T1000 (cell line): ENCODE data around the gene GRK1.

Experiments
- DNase-seq: peaks from one replicate; lab custom pipeline; 2025; ENCODE audit warnings: mixed read lengths; lab: John Stamatoyannopoulos, UW

GRK1 gene

DNA sequence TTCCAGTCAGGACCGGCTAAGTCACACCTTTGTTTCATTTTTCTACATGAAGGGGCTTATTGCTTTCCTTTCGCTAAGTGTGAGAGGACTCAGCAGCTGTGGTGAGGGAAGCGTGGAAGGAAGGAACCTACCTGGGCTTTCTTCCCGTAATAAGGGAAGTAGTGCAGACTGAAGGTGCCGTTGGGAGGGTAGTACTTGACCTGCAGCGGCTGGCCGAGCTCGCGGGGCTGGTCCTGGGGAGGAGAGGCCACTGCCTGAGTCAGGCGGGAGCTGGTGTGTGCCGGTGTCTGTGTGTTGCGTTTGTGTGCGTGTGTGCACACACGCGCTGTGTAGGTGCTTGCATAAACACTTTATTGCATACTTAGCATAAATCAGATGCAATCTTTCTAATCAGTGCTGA, 16.7 kb upstream of the GRK1 start:
- DNase-seq, result no peak

- DNase-seq, result no peak
These were observed 16.3 kb upstream of the GRK1 start for GRCh38 chr13:113650731-113651148.

- DNase-seq, result no peak
These were observed 15.3 kb upstream of the GRK1 start for GRCh38 chr13:113651511-113652403.

- no peak for DNase-seq
These were observed 14.4 kb upstream of the GRK1 start for GRCh38 chr13:113652404-113653263.

GRCh38 chr13:113653264-113654174, 13.5 kb upstream of the GRK1 start:
- DNase-seq, result no peak

GRCh38 chr13:113654175-113654560, 12.9 kb upstream of the GRK1 start:
- no peak for DNase-seq

DNA sequence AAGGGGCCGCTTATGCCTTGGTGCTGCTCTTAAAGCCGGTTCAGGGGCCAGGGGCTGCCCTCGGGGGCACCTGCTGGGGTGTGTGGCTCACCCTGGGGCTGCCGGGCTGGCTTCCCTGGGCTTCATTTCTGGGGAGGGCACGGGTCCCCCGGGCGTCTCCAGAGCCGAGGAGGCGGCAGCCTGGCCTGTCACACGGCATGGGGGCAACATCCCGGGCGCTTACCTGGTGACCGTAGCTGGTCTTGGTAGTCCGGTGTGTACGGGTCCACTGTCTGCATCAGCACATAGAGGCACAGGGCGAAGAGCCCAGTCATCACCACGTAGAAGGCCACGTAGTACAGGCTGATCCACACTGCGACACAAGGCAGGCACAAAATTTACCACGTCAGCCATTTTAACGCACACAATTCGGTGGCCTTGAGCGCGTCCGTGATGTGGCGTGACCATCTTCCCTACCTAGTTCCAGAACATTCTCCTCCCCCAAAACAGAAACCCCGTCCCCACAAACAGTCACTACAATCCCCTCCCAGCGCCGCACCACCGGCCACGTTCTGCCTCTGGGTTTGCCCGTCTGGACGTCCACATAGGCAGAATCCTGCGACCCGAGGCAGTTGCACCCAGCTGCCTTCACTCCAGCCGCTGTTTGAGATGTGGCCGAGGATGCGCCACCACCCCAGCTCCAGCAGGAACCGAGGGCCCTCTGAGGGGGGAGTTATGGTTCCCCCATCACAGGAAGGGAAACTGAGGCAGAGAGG, 12.3 kb upstream of the GRK1 start:
- no peak for DNase-seq

DNA sequence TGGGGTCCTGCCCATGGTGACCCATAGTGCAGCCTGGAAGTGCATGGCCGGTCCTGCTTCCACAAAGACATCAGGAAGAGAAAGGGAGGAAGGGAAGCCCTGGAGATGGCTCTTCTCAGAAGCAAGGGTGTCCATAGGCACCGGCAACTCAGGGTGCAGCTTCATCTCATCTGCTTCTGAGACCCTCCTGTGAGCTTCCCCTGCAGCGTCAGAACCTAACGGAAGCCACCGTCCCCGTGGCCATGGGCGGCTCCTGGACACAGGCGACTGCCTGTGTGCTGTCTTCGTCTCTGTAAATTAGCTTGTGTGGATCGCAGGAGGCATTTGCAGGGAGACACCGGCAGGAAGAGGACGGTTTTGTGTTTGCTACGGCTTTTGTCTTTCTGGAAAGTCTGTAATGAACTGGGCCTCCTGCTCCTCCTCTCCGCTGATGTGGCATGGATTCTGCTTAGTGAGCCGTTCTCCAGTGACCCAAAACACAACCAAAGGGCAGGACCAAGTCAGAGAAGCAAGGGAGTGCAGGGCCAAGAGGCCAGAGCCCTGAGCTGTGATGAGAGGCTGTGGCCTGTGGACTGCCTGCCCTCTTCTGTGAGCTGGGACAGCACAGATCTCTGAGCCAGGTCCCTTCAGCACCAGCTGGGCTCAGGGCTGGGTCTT, 11.5 kb upstream of the GRK1 start:
- no peak for DNase-seq

- DNase-seq, result no peak
These were observed 10.9 kb upstream of the GRK1 start for GRCh38 chr13:113656003-113656588.

DNA sequence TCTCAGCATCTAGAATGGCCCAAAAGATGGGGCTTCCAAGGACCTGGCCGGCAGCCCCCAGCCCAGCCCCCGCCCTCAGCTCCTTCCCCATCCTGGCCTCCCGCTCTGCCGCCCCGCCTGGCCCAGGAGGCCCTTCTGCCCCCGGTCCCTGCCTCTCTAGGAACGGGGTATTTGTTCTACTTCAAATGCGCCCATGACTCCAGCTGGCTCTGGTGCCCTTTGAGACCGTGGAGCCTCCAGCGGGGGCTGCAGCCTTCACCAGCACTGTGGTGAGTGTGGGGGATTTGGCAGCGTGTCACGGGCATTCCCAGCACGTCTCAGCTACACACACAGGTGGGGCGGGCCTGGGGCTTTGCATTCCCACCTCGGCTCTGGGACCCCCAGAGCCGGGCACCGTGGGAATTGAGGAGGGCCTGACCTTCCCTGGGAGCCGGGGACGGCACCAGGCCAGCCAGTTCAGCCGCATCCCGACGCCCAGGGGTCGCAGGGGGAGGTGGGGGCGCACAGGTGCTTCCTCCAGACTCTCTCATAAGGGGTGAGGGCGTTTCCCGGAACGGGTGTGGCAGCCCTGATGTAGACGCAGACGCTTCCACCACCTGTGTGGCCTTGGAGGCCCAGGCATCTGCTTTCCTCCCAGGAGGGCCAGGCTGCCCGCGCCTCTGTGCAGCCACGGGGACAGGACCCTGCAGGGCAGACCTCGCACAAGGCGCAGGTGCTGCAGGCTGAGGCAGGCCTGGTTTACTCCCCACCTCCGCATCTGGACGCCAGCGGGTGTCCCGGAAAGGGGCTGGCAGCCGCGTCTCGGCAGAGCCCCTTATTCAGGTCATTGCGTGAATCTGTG, 10.0 kb upstream of the GRK1 start:
- no peak for DNase-seq

DNA sequence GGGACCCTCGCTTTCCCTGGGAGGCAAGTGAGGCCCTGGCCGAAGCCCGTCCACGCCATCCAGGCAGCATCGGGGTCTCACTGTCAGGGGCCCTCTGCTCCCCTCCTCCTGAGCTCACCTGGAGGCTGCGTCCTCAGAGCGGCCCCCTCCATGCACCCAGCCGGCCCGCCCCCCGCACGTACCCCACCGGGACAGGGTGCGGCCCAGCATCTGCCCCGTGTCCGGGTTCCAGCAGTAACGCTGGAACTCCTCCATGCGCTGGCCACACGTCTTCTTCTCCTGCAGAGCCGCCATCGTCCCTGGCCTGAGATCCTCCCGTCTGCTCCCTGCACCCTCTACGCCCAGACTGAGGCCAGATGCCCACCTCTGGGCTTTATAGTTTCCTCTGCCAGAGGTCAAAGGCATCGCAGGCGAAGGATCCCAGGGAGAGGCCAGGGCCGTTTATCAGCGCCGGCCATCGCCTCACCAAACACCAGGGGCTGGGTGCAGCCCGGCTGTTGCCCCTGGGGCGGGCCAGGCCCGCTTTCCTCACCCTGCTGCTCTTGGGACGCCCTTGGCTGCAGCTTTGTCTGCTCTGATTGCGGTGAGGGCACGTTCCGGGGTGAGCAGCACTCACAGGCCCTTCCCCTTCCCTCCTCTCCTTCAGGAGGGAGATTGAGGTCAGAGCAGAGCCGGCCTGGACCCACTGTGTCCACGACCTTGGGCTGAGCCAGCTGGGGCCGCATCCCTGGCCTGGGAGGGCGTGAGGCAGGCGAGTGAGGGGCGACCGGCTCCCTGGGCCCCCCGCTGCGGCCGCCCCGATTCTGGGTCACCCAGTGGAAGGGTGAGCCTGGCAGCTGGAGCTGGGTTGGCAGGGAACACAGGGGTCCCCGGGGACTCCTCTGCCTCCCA, 8.9 kb upstream of the GRK1 start, which contains the start of gene ATP4B:
TSS of gene ATP4B (minus strand) at position 348 of the 891 bp plus-strand sequence. CDS start at position 294, 54 bp downstream.
- DNase-seq, result no peak

GRCh38 chr13:113658836-113659235, 8.2 kb upstream of the GRK1 start:
- no peak for DNase-seq

DNA sequence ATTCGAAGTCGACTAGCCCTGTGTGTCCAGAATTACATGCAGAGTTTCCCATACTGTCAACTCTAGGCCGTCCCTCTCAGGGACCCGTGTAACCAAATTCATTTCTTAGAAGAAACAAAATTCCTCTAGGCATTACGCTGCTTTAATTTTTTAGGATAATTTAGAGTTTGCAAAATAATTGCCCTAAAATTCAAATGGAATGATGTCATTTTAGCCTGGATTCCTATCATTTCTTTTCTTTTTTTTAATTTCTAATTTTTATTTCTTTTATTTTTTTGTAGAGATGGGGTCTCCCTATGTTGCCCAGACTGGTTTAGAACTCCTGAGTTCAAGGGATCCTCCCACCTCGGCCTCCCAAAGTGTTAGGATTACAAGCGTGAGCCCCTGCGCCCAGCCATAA, 7.7 kb upstream of the GRK1 start:
- no peak for DNase-seq

GRCh38 chr13:113660066-113660465, 7.0 kb upstream of the GRK1 start:
- DNase-seq, result no peak

DNA sequence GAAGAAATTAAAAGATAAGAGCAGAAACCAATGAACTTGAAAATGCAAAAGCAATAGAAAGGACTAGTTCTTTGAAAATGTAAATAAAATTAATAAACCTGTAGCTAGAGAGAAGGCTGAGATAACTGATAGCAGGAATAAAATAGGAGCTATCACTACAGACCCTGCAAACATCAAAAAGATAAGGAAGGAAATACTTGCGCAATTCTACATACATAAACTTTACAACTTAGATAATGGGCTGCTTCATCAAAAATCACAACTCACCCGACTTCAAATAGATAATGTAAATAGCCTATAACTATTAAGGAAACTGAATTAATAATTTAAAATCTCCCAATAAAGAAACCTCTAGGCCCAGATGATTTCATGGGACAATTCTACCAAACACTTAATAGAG, 5.5 kb upstream of the GRK1 start:
- no peak for DNase-seq

DNA sequence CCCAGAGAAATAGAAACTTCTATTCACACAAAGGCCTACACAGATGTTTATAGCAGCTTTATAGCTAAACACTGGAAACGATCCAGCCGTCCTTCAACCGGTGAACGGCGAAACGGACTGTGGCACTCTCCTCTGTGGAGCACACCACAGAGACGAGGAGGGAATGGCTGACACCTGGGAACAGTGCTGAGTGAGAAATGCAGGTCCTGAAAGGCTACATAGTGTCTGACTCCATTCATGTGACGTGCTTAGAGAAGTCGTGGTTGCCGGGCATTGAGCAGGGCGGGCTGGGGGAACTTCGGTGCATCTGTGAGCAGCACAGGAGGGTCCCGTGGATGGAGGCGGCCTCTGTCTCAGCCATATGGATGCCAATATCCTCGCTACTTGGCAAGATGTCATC, 3.1 kb upstream of the GRK1 start:
- no peak for DNase-seq

DNA sequence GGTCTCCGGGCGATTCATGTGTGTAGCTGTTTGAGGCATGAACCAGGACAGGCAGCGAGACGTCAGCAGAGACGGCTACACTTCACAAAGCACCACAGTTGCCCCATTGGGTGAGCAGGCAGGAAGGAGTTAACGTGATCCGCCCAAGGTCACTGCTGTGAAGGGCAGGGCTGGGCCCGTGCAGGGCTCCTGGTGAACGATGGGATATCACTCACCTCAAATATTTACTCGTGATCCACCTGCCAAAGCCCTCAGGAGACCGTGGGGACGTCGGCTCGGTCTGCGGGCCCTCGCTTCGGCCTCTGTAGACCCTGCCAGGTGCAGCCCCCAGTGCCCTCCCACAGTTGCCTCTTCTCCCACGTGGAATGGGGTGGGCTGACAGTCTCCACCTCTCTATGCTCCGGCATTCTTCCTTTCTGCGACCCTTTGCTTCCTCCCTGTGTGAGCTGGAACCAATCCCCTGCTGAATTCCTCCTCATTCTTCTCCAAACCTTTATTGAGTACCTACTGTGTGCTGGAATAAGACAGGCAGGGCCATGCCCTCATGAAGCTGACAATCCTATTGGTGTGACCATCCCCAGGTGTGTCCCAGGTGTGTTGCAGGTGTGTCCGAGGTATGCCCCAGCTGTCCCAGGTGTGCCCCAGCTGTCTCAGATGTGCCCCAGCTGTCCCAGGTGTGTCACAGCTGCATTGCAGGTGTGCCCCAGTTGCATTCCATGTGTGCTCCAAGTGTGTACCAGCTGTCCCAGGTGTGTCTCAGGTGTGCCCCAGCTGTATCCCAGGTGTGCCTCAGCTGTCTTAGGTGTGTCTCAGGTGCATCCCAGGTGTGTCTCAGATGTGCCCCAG, 2.0 kb upstream of the GRK1 start:
- DNase-seq, result no peak
